ENCODE results near the gene FADD. TPM values are rescaled to one million over a fixed set of nuclear protein-coding genes. Genes with fewer than 3 reads are reported as not detected.

Gene FADD, protein sequence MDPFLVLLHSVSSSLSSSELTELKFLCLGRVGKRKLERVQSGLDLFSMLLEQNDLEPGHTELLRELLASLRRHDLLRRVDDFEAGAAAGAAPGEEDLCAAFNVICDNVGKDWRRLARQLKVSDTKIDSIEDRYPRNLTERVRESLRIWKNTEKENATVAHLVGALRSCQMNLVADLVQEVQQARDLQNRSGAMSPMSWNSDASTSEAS
- total RNA-seq, result 16.6 and 26.1 TPM in 2 replicates

DNA sequence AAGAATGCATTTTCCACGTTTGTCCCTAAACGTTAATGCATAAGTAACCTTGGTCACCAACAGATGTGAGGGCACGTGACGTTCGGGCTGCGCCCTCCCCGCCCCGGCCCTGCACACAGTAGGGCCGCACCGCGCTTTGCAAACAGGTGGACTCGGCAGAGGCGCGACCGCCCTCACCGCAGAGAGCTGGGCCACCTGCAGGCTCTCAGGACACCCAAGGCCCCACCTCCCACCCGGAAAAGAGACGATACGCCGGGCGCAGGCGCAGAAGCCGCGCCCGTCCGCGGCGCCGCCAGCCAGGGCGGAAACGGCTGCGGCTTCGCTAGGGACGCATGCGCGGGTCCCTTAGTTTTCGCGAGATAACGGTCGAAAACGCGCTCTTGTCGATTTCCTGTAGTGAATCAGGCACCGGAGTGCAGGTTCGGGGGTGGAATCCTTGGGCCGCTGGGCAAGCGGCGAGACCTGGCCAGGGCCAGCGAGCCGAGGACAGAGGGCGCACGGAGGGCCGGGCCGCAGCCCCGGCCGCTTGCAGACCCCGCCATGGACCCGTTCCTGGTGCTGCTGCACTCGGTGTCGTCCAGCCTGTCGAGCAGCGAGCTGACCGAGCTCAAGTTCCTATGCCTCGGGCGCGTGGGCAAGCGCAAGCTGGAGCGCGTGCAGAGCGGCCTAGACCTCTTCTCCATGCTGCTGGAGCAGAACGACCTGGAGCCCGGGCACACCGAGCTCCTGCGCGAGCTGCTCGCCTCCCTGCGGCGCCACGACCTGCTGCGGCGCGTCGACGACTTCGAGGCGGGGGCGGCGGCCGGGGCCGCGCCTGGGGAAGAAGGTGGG is at the start of gene FADD:
Gene FADD, plus strand, starts transcription at position 377 of the 831 bp plus-strand sequence. Its CDS starts 164 bp downstream, at position 541.

Other genes starting within 250 kb of the FADD start
- gene ANO1, start 125.0 kb upstream of the FADD start, total RNA-seq, result not detected in 2 replicates
- 21.1 and 34.7 TPM in 2 replicates for gene PPFIA1, start 67.4 kb downstream of the FADD start, total RNA-seq
- 230 and 309 TPM in 2 replicates for gene CTTN, start 195.2 kb downstream of the FADD start, total RNA-seq